ENCODE measurements around the gene CFAP99.

Gene CFAP99

DNA sequence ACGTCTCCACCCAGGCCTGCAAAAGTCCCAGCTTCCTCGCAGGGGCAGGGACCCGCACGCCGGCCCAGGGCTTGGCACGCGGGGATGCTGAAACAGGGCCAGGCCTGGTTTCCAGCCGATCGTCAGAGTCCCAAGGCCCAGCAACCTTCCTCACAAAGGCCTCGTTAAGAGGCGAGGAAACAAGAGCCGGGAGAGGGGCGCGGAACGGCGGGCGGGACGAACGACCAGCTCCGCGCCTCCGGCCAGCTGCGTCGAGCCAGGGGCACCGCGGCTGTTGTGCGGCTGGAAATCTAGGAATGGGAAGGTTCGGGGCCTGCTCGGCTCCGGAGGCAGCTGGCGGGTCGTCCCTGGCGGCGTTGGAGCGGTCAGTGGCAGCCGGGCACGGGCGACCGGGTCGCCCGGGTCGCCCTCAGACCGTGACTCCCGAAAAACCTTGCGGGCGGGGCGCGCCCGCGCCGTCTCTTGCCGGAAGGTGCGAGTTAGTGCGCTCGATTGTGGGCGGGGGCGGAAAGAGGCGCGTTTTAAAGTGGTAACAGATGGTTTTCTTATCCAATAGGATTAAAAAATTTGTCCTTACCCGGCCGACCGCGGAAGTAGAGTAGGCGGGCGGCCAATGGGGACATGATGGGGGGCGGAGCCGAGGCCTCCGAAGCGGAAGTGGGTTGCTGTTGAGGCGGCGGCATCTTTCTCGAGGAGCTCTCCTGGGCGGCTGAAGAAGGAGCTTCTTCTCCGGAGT, 49.9 kb downstream of the CFAP99 start, which contains the start of gene RNF4:
TSS of gene RNF4 (plus strand) at position 651 of the 736 bp plus-strand sequence. CDS start 21,388 bp downstream, outside the sequence.
- DNase-seq (ENCODE audit: low read depth, low spot score), result peak; percentile 82

DNA sequence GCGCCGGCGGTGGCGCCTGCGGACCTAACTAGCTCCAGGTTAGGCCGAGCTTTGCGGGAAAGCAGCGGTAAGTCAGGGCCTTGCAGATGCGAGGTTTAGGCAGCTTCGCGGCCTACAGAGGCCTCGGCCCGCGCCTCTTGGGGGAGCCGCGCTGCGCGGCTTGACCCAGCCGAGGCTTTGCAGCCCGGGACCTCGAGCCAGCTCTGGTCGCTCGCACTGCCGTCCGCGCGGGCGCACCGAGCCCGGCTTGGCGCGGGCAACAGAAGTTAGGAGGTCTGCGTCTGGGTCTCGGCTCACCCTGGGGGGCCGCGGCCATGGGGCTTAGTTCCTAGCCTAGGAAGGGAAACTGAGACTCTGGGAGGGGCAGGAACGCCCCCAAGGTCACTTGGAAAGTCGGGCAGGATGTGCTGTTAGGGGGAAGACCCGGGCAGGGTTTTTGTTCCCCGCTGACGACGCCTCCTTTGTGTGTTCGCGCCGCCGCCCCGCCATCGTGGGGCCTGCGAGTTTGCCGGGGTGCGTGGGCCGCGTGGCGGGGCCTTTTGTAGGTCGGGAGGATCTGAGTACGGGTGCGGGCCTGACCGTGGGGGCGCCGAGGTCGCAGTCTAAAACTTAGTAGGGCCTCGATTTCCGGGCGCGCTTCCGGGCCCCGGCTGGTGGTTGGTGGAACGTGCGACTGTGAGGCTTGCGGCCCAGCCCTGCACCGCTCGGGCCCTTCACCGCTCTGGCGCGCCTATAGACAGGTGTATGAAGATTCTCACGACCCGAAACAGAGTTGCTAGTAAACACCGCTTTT, 50.6 kb downstream of the CFAP99 start:
- no peak for DNase-seq (ENCODE audit: low read depth, low spot score)

DNA sequence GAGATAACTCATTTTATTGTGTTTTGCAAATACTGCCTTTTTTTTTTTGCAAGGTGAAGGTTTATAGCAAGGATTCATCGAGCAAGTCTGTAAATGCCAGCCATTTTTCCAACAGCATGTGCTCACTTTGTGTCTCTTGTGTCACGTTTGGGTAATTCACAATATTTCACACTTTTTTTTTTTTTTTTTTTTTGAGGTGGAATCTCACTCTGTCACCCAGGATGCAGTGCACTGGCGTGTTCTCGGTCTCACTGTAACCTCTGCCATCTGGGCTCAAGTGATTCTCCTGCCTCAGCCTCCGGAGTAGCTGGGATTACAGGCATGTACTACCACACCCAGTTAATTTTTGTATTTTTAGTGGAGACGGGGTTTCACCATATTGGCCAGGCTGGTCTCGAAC, 52.0 kb downstream of the CFAP99 start:
- no peak for DNase-seq (ENCODE audit: low read depth, low spot score)

DNA sequence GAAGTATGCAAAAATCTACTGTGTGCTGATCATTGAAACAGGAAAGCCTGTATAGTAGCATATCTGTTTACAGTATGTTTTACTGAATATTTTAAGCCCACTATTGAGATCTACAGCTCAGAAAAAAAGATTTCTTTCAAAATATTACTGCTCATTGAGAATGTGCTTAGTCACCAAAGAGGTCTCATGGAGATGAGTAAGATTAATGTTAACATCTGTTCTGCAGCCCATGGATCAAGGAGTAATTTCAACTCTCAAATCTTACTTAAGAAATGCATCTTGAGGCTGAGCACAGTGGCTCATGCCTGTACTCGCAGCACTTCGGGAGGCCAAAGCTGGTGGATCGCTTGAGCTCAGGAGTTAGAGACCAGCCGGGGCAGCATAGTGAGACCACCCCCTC, 53.4 kb downstream of the CFAP99 start:
- no peak for DNase-seq (ENCODE audit: low read depth, low spot score)

DNA sequence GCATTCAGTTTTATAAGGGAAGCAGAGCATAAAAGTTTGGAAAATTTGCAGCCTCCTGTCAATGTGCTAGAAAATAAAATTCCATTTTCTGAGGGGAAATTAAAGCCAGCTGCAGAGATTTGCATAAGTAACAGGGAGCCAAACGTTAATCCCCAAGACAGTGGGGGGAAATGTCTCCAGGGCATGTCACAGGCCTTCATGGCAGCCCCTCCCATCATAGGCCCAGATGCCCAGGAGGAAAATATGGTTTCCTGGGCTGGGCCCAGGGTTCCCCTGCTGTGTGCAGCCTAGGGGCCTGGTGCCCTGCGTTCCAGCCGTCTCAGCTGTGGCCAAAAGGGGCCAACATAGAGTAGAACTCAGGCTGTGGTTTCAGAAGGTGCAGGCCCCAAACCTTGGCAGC, 59.5 kb downstream of the CFAP99 start:
- DNase-seq (ENCODE audit: low read depth, low spot score), result no peak

DNA sequence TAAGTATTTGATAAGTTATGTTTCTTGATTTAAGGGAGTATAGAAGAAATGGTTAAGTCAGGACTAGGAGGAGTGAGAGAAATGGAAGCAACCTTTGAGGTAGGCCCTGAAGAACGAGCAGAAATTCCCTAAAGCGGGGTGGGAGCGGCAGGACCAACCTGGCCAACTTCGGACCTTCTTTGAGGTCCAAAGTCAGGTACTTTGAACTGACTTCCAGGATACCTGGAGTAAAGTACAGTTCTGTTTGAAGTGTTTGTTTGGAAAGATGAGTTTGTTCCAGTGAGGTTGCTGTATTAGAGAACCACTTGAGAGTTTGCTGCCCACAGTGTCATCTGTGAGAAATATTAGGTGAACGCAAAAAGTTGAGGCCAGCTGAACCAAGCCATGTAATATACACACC, 61.9 kb downstream of the CFAP99 start:
- DNase-seq (ENCODE audit: low read depth, low spot score), result no peak

DNA sequence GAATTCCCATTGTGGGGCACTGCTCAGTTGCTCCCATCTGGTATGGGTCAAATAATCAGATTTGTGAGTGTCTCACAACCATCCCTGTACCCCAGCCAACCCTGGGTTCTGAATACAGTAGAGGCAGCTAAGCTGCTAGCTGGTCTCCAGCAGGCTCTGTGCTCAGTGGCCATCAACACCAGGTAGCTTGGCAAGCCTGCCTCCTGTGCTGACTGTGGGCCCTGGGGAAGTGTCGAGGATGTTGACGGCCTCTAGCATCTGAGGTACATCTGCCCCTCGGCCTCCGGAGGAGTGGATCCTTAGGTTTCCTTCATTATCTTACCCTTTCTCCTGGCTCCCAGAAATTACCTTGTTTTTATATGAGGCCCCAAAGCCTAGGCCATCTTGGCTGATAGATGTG, 63.4 kb downstream of the CFAP99 start:
- DNase-seq (ENCODE audit: low read depth, low spot score), result no peak

DNA sequence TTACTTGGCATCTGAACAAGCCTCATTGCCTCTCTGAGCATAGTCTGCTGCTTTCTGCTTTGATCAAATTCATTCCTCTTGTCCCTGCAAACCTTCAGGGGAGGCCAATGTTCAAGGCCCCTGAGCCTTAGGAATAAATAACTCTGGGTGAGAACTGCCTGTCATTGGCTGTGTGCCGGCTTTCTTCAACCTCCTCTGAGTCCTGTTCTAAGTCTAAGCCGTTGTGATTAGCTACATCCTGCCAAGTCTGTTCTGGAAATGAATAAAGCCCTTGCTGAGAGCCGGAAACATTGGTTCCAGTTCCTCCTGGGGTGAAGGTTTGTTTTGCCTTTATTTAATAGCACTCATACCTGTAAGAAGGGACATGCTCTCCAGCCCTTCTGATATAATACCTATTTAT, 63.9 kb downstream of the CFAP99 start:
- DNase-seq (ENCODE audit: low read depth, low spot score), result no peak

DNA sequence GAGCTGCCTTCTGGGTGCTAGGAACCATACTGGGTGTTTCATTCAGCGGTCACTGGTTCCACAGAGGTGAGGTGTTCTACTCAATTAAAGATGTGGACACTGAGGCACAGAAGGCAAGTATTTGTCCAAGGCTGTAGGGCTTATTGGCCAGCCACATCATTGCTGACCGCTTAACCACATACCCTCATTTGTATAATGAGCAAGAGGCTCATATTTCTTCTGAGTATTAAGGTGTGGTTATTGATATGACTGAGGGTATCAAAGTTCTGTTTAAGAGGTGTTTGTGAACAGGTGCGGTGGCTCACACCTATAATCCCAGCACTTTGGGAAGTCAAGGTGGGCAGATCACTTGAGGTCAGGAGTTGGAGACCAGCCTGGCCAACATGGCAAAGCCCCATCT, 64.5 kb downstream of the CFAP99 start:
- DNase-seq (ENCODE audit: low read depth, low spot score), result no peak

DNA sequence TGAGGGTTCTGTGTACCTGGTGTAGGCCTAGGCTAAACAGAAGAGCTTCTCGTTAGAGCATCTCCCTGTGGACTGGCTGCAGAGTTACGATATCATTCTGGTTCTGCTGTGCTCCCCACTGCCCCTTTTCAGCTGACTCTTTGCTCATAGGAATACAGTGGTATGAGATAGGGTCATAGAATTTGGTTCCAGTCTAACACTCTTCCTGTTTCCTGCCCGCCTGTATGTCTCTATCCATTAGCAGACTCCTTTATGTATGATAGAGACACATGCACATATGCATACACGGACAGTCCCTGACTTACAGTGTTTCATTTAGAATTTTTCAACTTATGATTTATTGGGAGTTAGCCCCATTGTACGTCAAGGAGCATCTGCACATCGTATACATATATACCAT, 65.4 kb downstream of the CFAP99 start:
- DNase-seq (ENCODE audit: low read depth, low spot score), result no peak

DNA sequence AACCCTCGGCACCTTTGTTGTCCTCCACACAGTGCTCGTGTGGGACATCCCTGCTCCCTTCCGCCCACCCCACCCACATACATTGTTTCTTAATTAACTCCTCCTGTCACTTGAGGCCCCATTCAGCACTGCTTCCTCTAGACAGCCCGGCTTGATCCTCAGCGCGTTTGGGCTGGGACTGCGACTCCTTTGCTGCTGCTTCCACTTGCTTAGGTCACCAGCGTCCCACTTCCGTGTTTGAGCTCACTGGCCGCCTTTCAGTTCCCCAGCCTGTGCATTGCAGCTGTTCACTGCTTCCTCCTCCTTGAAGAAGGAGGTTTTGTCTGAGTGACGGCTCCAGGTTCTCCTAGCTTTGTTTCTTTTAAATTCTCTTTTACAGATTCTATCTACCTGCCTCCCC, 66.2 kb downstream of the CFAP99 start:
- DNase-seq (ENCODE audit: low read depth, low spot score), result no peak

DNA sequence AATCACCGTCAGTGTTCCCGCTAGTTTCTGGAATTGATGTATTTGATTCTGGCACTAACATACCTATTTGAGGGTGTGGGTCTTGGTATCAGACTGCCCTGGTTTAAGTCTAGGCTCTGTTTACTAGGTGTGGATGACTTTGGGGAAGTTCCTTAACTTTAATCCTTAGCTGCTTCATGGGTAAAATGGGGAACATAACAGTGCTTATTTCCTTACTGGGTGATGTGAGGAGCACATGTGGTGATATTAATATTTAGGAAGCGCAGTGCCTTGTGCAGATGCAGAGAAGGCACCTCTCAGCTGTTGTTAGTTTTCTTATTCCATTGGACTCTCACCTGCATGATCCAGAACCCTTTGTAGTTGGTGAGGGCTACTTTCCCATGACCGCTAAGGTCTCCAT, 67.2 kb downstream of the CFAP99 start:
- no peak for DNase-seq (ENCODE audit: low read depth, low spot score)

DNA sequence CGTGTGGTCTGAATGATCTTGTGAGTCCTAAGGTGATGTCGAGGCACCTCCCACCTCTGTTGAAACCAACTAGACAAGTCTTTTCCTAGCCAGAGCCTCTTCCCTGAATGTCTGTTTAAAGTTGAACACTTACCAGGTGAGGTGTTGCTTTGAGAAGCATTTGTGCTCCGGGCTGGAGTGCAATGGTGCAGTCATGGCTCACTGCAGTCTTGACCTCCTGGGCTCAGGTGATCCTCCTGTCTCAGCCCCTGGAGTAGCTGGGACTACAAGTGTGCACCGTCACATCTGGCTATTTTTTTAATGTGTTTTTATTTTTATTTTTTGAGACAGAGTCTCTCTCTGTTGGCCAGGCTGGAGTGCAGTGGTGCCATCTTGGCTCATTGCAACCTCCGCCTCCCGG, 68.2 kb downstream of the CFAP99 start:
- DNase-seq (ENCODE audit: low read depth, low spot score), result no peak

DNA sequence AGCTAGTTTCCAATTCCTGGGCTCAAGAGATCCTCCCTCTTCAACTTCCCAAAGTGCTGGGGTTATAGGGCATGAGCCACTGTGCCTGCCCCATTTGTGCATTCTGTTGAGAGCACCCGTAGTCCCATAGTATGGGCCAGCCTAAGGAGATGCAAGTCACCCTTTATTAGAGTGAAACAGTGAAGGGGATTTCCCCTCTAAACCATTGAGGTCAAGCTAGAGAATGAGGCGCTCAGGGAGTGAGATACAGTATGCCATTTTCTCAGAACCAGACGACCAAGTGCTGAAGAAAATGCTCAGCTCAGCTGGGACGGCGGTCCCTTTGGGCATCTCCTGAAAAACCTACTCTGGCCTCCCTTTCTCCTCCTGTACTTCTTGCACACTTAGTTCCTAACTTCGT, 68.9 kb downstream of the CFAP99 start:
- no peak for DNase-seq (ENCODE audit: low read depth, low spot score)

DNA sequence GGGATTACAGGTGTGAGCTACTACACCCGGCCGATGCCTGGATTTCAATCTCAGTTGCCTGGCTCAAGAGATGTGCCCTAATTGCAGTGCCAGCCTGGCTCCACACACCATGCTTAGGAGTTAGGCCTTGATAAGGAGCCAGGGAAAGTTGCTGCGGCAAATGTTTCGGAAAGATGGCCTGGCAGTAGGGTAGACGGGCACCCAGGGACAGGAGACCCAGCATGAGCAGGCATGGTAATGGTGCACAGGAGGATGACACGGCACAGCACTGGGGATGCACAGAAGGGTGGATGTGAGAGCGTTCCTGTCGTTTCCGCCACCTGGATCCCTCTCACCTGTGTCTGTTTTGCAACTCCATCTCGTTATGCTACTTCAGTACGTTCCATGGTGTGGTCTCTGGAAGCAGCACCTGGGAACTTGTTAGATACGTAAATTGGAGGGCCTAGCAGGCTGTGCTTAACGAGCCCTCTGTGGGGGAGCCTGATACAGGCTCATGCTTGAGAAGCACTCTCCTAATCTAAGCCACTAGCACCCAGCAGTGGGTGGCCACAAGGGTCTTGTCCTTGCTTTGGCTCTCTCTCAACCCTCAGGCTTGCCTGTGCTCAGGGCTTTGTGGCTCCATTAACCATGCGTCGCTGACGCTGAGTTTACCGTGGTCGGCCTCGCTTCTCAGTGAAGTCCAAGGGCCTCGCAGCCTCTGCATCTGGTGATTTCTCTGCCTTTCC, 70.5 kb downstream of the CFAP99 start:
- no peak for DNase-seq (ENCODE audit: low read depth, low spot score)

DNA sequence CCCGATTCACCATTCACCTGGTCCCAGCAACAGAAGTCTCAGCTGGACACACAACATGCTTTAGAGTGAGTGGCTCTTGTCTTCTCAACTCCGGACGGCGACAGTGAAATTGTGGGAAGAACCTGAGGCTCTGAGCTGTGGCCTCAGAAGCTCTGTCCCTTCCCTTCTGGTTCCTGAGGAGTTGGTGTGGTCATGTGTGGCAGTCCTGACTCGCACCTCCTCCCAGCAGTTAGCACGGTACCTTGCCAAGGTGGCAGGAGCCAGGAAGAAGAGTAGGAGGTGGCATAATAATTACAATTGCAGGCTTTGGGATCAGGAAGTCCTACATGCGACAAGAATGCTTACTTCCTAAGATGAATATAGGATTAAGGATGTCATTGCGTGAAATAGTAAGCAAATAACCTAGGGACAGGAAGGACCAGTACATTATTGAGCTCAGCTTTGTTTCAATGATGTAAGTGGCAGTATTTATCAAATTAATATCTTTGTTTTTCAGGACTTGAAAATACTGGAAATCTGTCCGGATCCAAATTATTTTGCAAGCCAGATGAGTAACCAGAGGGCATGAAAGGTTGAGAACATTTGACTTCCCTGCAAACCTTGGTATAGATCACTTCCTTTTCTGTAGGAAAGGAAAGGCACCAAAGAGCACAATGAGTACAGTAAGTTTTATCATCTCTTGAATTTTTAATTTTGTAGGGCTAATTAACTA, 71.2 kb downstream of the CFAP99 start:
- no peak for DNase-seq (ENCODE audit: low read depth, low spot score)

DNA sequence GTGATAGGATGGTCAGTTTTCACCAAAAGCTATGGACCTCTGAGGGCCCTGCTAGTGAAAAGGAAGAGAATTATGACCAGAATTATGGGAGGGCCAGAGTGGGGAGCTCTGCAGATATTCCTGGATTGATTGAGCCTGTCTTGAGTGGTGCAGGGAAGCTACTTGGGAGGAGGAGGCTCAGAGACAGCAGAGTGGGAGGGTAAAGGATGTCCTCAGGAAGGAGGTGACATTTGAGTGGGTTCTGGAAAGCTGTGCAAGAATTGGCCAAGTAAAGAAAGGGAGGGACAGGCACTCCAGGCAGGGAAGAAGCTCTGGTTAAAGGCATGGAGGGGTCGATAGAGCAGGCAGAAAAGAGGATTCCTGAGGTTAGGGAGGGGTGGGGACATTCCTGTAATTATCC, 74.2 kb downstream of the CFAP99 start:
- DNase-seq (ENCODE audit: low read depth, low spot score), result no peak

DNA sequence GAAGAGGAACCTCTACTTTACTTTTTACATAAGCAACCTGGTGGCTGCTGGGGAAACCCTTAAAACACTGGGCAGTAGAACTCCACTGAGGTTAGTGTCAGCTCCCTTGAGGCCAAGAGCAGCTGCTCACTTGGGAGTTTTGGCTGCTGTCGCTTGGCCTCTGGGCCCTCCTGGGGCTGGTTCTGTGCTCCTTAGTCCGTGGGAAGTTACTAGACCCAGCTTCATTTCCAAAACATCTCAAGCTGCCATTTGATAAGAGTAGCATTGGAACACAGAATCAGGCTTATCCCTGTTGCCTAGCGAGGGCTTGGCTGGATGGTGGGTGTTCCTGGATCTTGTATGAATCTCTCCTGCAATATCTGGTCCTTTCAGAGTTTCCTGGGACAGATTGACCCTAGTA, 76.2 kb downstream of the CFAP99 start:
- DNase-seq (ENCODE audit: low read depth, low spot score), result no peak

DNA sequence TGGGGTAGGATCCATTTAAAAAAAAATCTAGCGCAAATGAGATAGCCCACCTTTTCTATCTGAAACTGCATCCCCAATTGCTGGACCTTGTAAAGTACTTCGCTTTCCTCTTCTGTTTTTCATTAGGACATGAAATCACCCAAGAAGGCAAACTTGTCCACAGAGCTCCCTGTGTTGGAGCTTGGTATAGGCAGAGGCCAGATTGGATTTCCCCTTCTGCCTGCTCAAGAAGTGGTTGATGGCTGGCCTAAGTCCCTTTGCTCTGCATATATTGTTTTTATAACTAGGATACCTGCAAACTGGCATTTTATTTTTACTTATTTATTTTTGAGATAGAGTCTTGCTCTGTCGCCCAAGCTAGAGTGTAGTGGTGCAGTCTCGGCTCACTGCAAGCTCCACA, 78.6 kb downstream of the CFAP99 start:
- no peak for DNase-seq (ENCODE audit: low read depth, low spot score)

DNA sequence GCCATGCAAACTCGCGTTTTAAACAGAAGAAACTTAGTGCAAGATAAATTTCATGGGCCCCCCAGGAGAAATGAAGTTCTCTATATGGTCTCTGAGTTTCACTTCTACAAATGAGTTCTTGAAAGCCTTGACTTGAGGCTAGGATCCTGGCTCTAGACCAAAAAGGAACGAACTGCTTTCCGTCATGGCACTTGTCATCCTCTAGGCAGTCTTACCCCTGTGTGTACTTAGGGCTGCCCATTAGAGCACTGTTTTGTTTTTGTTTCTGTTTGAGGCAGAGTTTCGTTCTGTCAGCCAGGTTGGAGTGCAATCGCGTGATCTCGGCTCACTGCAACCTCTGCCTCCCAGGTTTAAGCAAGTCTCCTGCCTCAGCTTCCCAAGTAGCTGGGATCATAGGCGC, 79.2 kb downstream of the CFAP99 start:
- no peak for DNase-seq (ENCODE audit: low read depth, low spot score)

DNA sequence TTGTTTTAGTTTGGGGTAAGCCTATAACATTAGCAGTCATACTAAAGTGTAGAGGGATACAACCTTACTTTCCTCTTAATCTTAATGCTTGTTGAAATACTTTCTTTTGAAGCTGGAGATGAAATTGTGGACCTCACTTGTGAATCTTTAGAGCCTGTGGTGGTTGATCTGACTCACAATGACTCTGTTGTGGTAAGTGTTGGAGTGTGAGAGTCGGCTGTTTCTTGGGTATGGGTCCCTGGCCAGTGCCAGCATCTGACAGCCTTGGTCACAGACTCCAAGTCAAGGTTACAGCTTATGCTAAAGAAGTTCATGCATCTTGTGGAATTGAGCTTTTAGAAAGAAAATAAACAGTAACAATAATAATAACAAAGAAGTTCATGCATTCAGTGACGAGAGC, 81.8 kb downstream of the CFAP99 start:
- no peak for DNase-seq (ENCODE audit: low read depth, low spot score)

DNA sequence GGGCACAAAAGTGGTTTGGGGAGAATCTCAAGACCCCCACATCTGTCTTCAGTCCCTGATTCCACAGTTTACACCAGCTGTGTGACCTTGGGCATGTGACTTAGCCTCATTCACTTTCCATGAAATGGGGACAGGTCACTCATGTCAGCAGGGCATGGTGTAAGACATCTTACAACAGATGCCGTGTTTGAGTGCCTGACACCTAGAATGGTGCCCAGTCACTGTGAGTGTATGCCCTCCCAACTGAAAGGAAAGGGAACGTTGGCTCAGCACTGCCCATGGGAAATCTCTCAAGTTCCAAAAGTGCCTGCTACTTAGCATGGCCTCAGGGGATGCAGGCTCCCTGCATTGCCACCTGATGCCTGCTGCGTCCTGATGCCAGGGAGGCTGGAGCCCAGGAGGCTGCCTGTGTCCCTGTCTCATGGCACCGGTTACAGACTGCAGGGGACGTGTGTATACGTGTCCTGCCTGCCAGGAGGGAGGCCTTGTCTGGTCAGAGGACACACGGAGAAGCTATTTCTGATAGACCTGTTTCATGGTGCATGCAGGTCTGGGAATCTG, 82.4 kb downstream of the CFAP99 start:
- no peak for DNase-seq (ENCODE audit: low read depth, low spot score)

Measured in brain pericyte (primary cell).